Measurements from ENCODE around the gene PICK1. TPM values are rescaled to one million over a fixed set of nuclear protein-coding genes. Genes with fewer than 3 reads are reported as not detected.
"Not testable (repeated sequence)": the region's sequence is repeated elsewhere in the genome, so short reads cannot be mapped to it uniquely, and the experiment has no call there.

PICK1 gene
- total RNA-seq, 1 donor from 2014 or later: 8.7 TPM

GRCh38 chr22:38114484-38115398 lies 57.5 kb downstream of the PICK1 start:
- peak; percentile 46 for DNase-seq (ENCODE audit: low read depth, low spot score)

DNA sequence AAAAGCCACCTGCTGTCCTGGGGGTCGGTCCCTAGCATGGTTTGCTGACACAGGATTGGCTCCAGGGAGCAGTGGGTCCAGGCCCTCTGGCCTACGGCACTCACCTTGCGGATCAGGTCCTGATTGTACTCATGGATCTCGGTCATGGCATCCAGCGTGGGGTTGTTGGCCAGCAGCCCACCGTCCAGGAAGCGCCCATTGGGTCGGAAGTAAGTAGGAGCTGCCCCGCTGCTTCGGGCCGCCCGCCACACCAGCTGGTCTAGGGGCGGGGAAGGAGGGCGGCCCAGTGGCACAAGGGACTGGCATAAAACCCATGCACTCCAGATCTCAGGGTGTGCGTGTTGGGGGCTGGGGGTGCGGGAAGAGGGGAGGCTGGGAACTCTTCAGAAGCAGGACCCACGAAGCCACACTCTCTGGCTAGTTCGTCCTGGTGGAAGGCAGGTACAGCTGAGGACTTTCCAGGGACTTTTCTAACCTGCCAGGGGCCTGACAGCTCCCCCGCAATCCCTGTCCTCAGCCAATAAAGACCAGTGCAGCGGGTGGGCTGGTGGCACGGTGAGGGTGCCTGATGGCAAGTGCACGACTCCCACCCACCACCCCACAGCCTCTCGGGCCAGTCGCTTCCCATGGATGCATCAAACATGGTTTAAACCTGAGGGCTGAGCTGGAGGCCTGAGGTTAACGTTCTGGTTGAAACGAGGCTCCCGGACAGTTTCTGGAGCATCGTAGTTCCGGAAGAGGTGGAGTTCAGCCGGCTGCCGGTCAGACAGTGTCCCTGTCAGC lies 58.4 kb downstream of the PICK1 start:
- no peak for DNase-seq (ENCODE audit: low read depth, low spot score)

DNA sequence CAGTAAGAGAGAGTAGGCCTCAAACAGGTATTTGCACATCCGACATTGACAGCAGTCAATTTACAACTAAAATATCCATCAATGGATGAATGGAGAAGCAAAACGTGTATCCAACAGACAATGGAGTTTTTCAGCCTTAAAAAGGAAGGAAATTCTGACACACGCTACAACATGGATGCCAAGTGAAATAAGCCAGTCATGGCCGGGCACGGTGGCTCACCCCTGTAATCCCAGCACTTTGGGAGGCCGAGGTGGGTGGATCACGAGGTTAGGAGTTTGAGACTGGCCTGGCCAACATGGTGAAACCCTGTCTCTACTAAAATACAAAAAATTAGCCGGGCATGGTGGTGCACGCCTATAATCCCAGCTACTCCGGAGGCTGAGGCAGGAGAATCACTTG lies 60.4 kb downstream of the PICK1 start:
- not testable (repeated sequence) for DNase-seq (ENCODE audit: low read depth, low spot score)

GRCh38 chr22:38118182-38118581 lies 61.0 kb downstream of the PICK1 start:
- no peak for DNase-seq (ENCODE audit: low read depth, low spot score)

DNA sequence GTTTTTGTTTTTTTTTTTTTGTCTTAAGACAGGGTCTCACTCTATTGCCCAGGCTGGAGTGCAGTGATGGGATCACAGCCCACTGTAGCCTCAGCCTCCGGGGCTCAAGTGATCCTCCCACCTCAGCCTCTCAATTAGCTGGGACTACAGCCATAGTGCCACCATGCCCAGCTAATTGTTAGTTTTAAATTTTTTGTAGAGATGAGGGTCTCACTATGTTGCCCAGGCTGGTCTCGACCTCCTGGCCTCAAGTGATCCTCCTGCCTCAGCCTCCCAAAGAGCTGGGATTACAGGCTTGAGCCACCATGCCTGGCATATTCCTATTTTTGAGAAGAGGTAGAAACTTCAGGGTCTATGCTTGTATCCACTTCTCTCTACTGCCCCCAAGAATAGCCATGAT lies 61.5 kb downstream of the PICK1 start:
- DNase-seq (ENCODE audit: low read depth, low spot score): not testable (repeated sequence)

DNA sequence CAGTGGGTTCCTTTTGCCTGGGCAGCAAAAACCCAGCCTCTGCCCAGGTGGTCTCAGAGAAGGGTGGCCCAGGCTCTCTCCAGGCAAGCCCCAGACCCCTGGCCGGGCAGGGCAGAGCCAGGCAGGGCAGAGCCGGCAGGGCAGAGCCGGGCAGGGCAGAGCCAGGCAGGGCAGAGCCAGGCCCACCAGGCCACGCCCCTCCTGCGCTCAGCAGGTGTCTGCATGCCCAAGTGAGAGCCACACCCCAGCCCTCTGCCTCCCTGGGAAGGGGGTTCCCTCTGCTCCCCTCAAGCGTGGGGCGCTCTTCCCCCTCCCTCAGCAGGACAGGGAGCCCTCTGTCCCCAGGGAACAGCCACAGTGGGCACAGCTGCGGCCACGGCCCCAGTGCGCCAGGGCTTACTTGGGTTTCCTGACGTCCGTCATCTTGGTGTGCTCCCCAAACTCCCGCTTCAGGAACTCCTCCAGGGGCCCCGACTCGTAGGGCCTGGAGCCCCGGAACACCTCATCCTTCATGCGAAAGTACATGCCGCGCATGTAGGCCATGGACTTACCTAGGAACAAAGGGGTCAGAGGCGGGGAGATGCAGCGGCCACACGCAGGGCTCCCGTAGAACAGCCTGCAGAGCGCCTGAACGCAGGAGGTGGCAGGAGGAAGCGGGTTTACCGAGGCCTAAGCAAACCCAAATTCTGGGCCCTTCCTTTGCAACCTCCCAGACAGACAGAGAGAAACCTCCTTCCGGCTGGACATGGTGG lies 63.3 kb downstream of the PICK1 start:
- DNase-seq (ENCODE audit: low read depth, low spot score): no peak

- DNase-seq (ENCODE audit: low read depth, low spot score): no peak
Measured at GRCh38 chr22:38122616-38123015, 65.4 kb downstream of the PICK1 start.

GRCh38 chr22:38124236-38124974 lies 67.2 kb downstream of the PICK1 start:
- DNase-seq (ENCODE audit: low read depth, low spot score): no peak

DNA sequence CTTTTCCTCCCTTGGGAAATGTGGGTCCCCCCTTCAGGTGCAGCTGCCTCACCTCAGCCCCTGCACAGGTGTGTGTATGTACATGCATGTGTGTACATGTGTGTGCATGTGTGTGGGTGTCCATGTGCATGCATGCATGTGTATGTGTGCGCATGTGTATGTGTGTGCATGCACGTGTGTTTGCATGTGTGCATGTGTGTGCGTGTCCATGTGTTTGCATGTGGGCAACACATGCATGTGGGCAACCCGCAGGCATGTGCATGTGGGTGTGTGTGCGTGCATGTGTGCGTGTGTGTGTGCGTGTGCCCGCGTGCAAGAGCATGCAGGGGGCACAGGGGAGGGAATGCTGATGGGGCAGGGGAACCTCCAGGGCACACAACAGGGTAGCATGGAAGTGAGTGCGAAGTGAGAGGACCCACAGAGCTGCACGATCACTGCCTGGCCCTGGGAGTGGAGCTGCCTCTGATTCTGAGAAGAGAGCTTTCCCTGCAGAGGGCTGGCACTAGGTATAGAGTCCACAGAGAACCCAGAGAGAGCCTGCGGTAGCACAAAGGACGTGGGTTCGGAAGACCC lies 67.9 kb downstream of the PICK1 start:
- DNase-seq (ENCODE audit: low read depth, low spot score): no peak

Other genes starting within 250 kb of the PICK1 start
- 33.8 and 48.3 TPM in 2 replicates for gene GCAT, start 249.5 kb upstream of the PICK1 start, total RNA-seq
- gene GALR3, start 234.0 kb upstream of the PICK1 start, total RNA-seq: not detected in 2 replicates
- 25.7 and 27.1 TPM in 2 replicates for gene ANKRD54, start 213.1 kb upstream of the PICK1 start, total RNA-seq
- 388 and 436 TPM in 2 replicates for gene EIF3L, start 208.0 kb upstream of the PICK1 start, total RNA-seq
- gene MICALL1, start 151.1 kb upstream of the PICK1 start, total RNA-seq: 24.5 and 30.9 TPM in 2 replicates
- gene C22orf23, start 103.8 kb upstream of the PICK1 start, total RNA-seq: 0.26 TPM in 1 of 2 replicates, not detected in the other
- 66.0 and 95.3 TPM in 2 replicates for gene POLR2F, start 103.7 kb upstream of the PICK1 start, total RNA-seq
- not detected in 2 replicates for gene SOX10, start 72.8 kb upstream of the PICK1 start, total RNA-seq
- 0.20 and 0.21 TPM in 2 replicates for gene SLC16A8, start 26.8 kb downstream of the PICK1 start, total RNA-seq
- gene BAIAP2L2, start 53.3 kb downstream of the PICK1 start, total RNA-seq: under 0.01 and 0.71 TPM in 2 replicates
- gene PLA2G6, start 124.4 kb downstream of the PICK1 start, total RNA-seq: 2.0 and 3.9 TPM in 2 replicates
- gene MAFF, start 144.6 kb downstream of the PICK1 start, total RNA-seq: 66.0 and 72.1 TPM in 2 replicates
- gene TMEM184B, start 215.6 kb downstream of the PICK1 start, total RNA-seq: 28.5 and 43.7 TPM in 2 replicates

Measured in pulmonary artery endothelial cell (primary cell).